Motor neuron (in vitro differentiated cells): ENCODE data around the gene EXOC3L1. TPM values are rescaled to one million over a fixed set of nuclear protein-coding genes. Genes with fewer than 3 reads are reported as not detected.
A peak's percentile ranks its signal among the peaks of the same experiment; 100 is the strongest.

Experiments used
- ATAC-seq, 8 experiments: fragments of 200-7000 bp; cut with Tn5 transposase; replicated peaks in 6 of 8; 2 replicates each; pipeline ENCODE4 v1.8.0; 2021; ENCODE audit warnings: mild to moderate bottlenecking in 8 of 8, moderate library complexity in 8 of 8
- H3K27ac ChIP-seq, 2 donors: fragments of 250-450 bp; sonication (Bioruptor Pico); 2 replicates each; pipeline ENCODE4 v1.9.0; 2021; ENCODE audit warnings: antibody characterized with exemption in 2 of 2, mild to moderate bottlenecking in 2 of 2, moderate library complexity in 1 of 2
- H3K4me1 ChIP-seq, 2 donors: fragments of 250-450 bp; sonication (Bioruptor Pico); replicated peaks in 1 of 2; 2 replicates each; pipeline ENCODE4 v1.6.1; 2021; ENCODE audit warnings: antibody characterized with exemption in 2 of 2, mild to moderate bottlenecking in 2 of 2, moderate library complexity in 1 of 2
- H3K4me3 ChIP-seq, 5 donors: fragments of 250-450 bp; sonication (Bioruptor Pico); 2 replicates each; pipeline ENCODE4 v1.9.0; 2021; ENCODE audit warnings: antibody characterized with exemption in 5 of 5, mild to moderate bottlenecking in 5 of 5, moderate library complexity in 4 of 5
- WGBS, 10 experiments: fragments of 450-650 bp; shearing (Covaris generic); methylation state at CpG; one replicate each; pipeline ENCODE4 v1.0.0; 2022; 5-methylcytosine and 5-hydroxymethylcytosine counted together
- in situ Hi-C, 9 experiments: fragments of 400-800 bp; cut with MboI; loops; one replicate each; pipeline ENCODE4 v1.15.0; 2021; ENCODE audit warnings: low sequenced_read_pairs in 9 of 9, low pct_unique_long_range_greater_than_20kb in 2 of 9; ENCODE audit not compliant: unreplicated experiment in 9 of 9
- total RNA-seq, 8 experiments: library from RNA; unstranded; fragments of 300-600 nt; gene quantifications; 2 replicates each; pipeline versions ENCODE4 v1.2.3 to v1.2.4, GENCODE V29; 2022

Gene EXOC3L1
- total RNA-seq, 8 experiments from 2014 or later = 0.29 to 3.6 (median 0.98) TPM

DNA sequence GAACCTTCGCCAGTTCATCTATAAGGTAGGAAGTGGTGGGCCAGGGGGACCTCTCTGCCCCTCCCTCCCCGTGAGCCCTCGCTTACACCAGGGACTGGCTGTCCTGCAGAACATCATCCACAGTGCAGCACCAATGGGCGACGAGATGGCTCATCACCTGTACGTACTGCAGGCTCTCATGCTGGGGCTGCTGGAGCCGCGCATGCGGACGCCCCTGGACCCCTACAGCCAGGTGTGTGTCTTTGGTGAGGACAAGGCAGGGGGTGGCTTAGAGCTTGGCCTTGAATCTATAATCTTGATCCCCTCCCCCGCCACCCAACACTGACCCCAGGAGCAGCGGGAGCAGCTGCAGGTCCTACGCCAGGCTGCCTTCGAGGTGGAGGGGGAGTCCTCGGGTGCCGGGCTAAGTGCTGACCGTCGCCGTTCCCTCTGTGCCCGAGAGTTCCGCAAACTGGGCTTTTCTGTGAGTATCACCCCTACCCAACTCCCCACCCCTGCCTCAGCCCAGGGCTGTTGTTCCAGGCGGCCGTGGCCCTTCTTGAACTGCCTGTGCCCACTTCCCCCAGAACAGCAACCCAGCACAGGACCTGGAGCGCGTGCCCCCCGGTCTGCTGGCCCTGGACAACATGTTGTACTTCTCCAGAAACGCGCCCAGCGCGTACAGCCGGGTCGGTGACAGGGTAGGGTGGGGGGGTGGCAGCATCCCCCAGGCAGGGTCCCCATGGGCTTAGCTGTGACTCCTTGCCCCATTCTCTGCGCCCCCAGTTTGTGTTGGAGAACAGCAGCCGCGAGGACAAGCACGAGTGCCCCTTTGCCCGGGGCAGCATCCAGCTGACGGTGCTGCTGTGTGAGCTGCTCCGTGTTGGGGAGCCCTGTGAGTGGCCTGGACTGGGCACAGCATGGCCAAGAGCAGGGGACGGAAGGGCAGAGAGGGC lies 11.7 kb upstream of the EXOC3L1 start:
- WGBS, 10 experiments = 60 to 100% (median 97%) methylated on average over 1 to 12 of the region's 40 CpGs; no CpG with 5 or more reads in 5 of the 10 experiments
- Histone ChIP-seq H3K4me1 (no peaks in the 10 kb centered on the region), H3K4me3 (no peak overlapping the region), H3K27ac (no peak overlapping the region)
- in situ Hi-C loops = no loop called here
- no peak for ATAC-seq

DNA sequence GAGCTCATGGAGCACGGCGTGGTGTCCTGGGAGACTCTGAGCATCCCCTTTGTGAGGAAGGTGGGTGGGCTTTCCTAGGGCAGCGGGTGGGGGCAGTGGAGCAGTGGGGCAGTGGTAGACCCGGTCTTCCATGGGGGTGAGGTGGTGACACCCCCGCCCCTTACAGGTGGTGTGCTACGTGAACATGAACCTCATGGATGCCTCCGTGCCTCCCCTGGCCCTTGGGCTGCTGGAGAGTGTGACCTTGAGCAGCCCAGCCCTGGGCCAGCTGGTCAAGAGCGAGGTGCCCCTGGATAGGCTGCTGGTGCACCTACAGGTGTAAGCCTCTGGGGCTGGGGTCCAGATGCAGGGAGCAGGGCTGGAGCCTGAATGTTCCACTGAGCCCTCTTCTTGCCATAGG lies 10.6 kb upstream of the EXOC3L1 start:
- ATAC-seq = no peak
- Histone ChIP-seq H3K4me1 (no peaks in the 10 kb centered on the region), H3K4me3 (no peak overlapping the region), H3K27ac (no peak overlapping the region)
- 76% methylated on average over 3 of the region's 8 CpGs; no CpG with 5 or more reads in 9 of the 10 experiments for WGBS, 10 experiments
- in situ Hi-C loops = no loop called here

DNA sequence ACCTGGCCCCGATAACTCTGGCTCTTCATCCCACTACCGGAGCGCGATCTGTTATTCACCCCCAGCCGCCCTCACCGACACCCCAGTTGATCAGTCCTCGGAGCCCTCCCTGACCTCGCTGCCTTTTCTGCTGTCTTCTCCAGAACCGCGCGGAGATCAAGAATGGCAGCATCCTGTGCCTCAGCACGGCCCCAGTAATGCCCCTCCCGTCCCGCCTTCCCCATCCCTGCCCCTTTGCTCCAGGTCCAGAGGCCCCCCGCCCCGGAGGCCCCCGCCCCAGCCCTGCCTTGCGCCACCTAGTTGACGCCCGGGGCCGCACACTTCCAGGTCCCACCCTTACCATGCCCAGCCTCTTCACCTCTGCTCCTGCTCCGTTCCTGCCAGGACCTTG lies 9.9 kb upstream of the EXOC3L1 start:
- Histone ChIP-seq H3K4me1 (no peaks in the 10 kb centered on the region), H3K27ac (no peak overlapping the region), H3K4me3 (no peak overlapping the region)
- peak in 1 of 8 experiments; percentile 1 for ATAC-seq
- WGBS, 10 experiments = no CpG with 5 or more reads among the region's 22 CpGs
- in situ Hi-C loops = no loop called here

DNA sequence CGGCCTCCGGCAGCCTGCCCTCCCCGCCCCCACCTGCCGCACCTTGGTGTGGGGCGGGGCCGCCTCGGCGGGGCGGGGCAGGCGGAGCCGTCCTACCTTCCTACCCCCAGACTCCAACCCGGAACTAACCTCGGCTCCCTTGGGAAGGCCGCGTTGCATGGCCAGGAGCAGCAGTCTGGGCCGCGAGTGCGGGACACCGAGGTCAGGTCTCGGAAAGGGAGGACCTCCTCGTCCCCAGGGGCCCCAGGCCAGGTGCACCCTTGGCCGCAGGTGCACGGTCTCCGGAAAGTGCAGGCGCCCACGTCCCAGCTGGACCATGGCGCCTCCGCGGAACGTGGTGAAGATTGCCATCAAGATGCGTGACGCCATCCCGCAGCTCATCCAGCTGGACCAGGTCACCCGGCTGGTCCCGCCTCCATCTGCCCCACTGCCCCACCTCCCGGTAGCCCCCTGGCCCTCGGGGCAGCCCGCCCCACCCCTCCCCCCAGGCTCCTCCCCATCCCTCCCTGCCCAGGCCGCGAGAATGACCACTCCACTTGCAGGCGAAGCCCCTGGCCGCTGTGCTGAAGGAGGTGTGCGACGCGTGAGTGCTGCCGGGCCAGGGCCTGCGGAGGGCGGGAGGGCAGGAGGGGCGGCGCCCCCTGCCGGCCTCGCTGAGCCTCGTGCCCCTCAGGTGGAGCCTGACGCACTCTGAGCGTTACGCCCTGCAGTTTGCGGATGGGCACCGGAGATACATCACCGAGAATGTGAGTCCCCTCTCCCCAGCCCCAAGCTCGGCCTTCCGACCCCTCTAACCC lies 9.3 kb upstream of the EXOC3L1 start, which contains the start of gene ELMO3:
Gene ELMO3 (plus strand): TSS at position 121 of the 797 bp plus-strand sequence. CDS start 196 bp downstream, at position 317.
- 40% methylated on average over 1 of the region's 61 CpGs; no CpG with 5 or more reads in 9 of the 10 experiments for WGBS, 10 experiments
- Histone ChIP-seq H3K4me3 (no peak within 1 kb of the TSS), H3K4me1 (no peaks in the 10 kb centered on the region), H3K27ac (no peak within 1 kb of the TSS)
- peak in 4 of 8 experiments; percentile 2 to 9 (median 6) for ATAC-seq
- in situ Hi-C loops = no loop called here

DNA sequence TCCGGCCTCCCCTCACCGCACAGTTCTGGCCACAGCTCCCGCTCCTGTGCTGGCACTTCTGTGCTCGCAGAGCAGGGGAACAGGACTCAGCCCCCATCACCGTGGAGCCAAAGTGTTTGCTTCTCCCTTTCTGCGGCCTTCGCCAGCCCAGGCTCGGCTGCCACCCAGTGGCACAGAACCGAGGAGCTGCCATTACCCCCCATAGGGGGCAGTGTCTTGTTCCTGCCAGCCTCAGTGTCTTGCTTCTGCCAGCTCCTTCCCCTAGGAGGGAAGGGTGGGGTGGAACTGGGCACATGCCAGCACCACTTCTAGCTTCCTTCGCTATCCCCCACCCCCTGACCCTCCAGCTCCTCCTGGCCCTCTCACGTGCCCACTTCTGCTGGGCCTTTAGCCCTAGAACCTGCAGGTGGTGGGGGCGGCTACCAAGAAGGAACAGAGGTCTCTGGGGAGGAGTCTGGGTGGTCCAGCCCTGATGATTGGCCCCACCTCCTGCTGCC lies 8.3 kb upstream of the EXOC3L1 start:
- WGBS, 10 experiments = 10 to 93% (median 91%) methylated on average over 2 to 4 of the region's 12 CpGs; no CpG with 5 or more reads in 7 of the 10 experiments
- Histone ChIP-seq H3K4me1 (peaks cover 3 to 7% of the 10 kb centered on the region in 2 donors), H3K4me3 (no peak overlapping the region), H3K27ac (no peak overlapping the region)
- in situ Hi-C loops = no loop called here
- ATAC-seq = peak; percentile 10 to 87 (median 44)

DNA sequence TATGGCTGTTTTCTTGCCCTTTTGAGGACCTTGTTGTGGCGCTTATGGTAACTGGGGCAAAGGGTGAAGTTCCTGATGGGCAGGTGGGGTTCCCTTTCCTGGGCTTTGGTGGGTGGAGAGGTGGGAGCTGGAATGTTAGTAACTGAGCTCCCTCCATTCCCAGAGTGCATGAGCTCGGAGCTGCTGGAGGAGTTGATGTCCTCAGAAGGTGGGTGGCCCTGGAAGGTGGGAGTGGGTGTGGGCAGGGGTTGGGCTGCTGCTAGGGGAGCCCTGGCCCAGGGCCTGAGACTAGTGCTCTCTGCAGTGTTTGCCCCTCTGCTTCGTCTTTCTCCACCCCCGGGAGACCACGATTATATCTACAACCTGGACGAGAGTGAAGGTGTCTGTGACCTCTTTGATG lies 7.8 kb upstream of the EXOC3L1 start:
- H3K4me3 ChIP-seq = no peak overlapping the region
- in situ Hi-C loops = no loop called here
- peaks cover 9 to 12% of the 10 kb centered on the region in 2 donors for H3K4me1 ChIP-seq
- WGBS, 10 experiments = 60 to 80% (median 77%) methylated on average over 1 to 3 of the region's 6 CpGs; no CpG with 5 or more reads in 7 of the 10 experiments
- ATAC-seq = peak in 3 of 8 experiments; percentile 2 to 8 (median 2)
- no peak overlapping the region for H3K27ac ChIP-seq

DNA sequence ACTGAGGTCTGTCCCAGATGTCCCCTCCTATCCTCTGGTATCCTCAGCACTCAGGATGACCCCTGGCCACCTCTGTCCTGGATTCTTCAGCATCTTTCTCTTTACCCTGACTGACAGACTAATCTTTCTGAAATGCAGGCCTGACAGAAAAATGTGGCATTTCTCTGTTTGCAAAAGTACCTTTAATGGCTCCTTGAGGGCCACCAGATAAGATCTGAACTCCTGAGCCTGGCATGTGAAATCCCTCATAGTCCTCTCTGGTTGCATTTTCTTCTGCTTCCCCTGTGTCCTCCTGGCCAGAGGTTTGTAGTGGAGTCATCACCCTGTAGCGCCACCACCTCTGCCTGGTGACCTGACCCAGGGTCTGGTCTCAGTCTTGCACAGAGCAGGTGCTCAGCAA lies 6.9 kb upstream of the EXOC3L1 start:
- WGBS, 10 experiments = 100% methylated on average over 1 of the region's 1 CpG; no CpG with 5 or more reads in 8 of the 10 experiments
- no peak for ATAC-seq
- H3K27ac ChIP-seq = no peak overlapping the region
- H3K4me1 ChIP-seq = peaks cover 9 to 12% of the 10 kb centered on the region in 2 donors
- in situ Hi-C loops = no loop called here
- H3K4me3 ChIP-seq = no peak overlapping the region

DNA sequence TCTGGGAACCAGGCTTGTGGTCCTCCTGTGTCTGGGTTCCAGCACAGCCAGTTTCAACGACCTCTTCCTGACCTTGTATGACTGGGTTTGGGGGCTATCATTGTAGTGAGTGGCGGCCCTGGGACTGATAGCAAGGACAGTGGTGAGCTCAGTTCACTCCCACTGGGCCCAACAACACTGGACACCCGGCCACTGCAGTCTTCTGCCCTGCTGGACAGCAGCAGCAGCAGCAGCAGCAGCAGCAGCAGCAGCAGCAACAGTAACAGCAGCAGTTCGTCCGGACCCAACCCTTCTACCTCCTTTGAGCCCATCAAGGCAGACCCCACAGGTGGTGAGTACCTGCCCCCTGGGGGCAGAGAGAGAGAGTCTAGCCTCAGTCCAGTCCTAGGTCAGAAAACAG lies 5.7 kb upstream of the EXOC3L1 start:
- Histone ChIP-seq H3K27ac (no peak overlapping the region), H3K4me3 (no peak overlapping the region), H3K4me1 (peaks cover 12% of the 10 kb centered on the region in 2 donors)
- no peak for ATAC-seq
- in situ Hi-C loops = no loop called here
- 20 to 100% (median 80%) methylated on average over 1 to 2 of the region's 5 CpGs; no CpG with 5 or more reads in 6 of the 10 experiments for WGBS, 10 experiments

DNA sequence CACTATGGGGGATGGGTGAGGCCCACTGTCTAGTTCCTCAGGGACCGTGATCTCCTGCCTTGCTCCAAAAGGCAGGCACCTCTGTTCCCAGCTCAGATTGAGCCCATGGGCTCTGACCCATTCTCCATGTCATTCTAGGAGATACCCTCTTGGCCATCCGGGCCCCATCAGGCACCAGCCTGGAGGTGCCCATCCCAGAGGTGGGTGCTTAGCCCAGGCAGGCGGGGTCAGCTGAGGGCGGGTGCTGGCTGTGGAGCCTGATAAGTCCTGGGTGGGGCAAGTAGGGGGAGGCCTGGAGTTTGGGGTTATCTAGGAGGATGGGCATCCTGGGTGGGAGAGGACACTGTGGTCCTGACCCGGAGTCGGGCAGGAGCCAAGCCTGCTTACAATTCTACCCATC lies 4.3 kb upstream of the EXOC3L1 start:
- 67 to 100% methylated on average over 1 of the region's 6 CpGs; no CpG with 5 or more reads in 8 of the 10 experiments for WGBS, 10 experiments
- no peak overlapping the region for H3K4me3 ChIP-seq
- no peak overlapping the region for H3K27ac ChIP-seq
- in situ Hi-C loops = no loop called here
- no peak for ATAC-seq
- peaks cover 12 to 16% of the 10 kb centered on the region in 2 donors for H3K4me1 ChIP-seq

DNA sequence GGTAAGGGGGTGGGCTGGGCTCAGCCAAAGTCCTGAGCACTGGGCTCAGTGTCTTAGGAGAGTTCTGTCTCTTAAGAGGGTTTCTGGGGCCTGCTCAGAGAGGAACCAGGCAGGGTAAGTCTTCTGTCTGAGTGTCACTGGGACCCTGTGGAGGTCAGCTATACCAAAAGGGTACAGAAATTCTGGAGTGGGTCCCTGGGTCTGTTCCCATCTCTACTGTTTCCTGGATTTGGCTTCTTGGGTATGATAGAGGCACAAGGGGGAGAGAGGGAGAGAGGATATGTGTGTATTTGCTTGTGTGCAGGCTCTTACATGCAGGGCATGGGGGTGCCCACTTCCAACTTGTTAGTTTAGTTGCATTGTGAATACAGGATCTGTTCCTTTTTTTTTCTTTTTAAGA lies 3.6 kb upstream of the EXOC3L1 start:
- ATAC-seq = no peak
- peak overlapping the region in 4 of 5 donors; percentile 79 to 98 (median 88) for H3K4me3 ChIP-seq
- H3K27ac ChIP-seq = no peak overlapping the region
- in situ Hi-C loops = no loop called here
- H3K4me1 ChIP-seq = peaks cover 12 to 16% of the 10 kb centered on the region in 2 donors

DNA sequence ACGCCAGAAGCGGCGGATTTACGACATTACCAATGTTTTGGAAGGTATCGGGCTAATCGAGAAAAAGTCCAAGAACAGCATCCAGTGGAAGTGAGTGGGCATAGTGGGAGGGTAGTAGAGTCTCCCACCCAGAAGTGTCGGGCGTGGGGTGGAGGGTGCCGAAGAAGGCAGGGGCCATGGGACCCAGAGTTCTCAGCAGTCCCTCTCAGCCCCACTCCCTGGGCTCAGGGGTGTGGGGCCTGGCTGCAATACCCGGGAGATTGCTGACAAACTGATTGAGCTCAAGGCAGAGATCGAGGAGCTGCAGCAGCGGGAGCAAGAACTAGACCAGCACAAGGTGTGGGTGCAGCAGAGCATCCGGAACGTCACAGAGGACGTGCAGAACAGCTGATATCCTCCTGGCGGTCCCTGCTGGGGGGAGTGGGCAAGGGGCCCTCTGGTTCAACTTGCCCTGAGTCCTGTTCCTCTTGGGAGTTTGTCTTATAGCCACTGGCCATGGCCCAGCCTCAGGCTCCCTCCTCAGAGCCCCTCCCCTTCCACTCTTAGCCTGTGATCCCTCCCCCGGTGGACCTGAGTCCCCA lies 2.9 kb upstream of the EXOC3L1 start:
- H3K4me1 ChIP-seq = peaks cover 12 to 16% of the 10 kb centered on the region in 2 donors
- in situ Hi-C loops = no loop called here
- ATAC-seq = no peak
- H3K27ac ChIP-seq = peak overlapping the region; percentile 86 to 92
- WGBS, 10 experiments = 10 to 36% (median 20%) methylated on average over 1 to 6 of the region's 17 CpGs; no CpG with 5 or more reads in 7 of the 10 experiments
- peak overlapping the region; percentile 79 to 98 (median 89) for H3K4me3 ChIP-seq

DNA sequence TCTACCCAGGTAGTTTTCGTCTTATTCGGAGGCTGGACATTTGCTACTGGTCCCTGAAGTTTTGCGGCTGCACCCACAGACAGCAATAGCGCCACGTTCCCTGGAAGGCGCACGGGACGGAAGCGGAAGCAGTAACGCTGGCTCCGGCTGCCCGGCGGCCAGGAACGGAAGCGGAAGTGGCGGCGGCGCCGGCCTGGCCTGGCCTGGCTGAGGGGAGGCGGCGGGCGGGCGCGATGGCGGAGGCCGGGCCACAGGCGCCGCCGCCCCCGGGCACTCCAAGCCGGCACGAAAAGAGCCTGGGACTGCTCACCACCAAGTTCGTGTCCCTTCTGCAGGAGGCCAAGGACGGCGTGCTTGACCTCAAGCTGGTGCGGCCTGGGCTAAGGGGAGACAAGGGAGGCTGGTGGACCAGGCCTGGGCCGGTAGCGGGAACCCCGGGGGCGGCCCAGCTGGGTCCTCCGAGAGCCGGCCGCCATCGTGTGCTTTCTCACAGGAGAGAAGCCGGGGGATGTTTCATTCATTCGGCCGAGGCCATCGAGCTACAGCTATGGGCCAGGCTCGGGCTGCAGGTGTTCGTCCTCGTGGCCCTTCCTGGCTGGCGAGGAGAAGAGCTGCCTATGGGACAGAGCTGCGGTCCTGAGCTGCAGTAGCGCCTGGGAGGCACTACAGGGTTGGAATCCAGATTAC lies 2.2 kb upstream of the EXOC3L1 start, which contains the start of gene E2F4:
Gene E2F4 (plus strand): TSS at position 161 of the 687 bp plus-strand sequence. CDS start 73 bp downstream, at position 234.
- peak; percentile 92 to 99 (median 95) for ATAC-seq
- 0% methylated on average over 1 to 17 of the region's 54 CpGs; no CpG with 5 or more reads in 4 of the 10 experiments for WGBS, 10 experiments
- Histone ChIP-seq H3K27ac (peak within 1 kb of the TSS; percentile 86 to 92), H3K4me3 (peak within 1 kb of the TSS; percentile 79 to 98 (median 89)), H3K4me1 (peaks cover 12 to 16% of the 10 kb centered on the region in 2 donors)
- in situ Hi-C loops = no loop called here
